ENCODE results near the gene ZFYVE9.

DNA sequence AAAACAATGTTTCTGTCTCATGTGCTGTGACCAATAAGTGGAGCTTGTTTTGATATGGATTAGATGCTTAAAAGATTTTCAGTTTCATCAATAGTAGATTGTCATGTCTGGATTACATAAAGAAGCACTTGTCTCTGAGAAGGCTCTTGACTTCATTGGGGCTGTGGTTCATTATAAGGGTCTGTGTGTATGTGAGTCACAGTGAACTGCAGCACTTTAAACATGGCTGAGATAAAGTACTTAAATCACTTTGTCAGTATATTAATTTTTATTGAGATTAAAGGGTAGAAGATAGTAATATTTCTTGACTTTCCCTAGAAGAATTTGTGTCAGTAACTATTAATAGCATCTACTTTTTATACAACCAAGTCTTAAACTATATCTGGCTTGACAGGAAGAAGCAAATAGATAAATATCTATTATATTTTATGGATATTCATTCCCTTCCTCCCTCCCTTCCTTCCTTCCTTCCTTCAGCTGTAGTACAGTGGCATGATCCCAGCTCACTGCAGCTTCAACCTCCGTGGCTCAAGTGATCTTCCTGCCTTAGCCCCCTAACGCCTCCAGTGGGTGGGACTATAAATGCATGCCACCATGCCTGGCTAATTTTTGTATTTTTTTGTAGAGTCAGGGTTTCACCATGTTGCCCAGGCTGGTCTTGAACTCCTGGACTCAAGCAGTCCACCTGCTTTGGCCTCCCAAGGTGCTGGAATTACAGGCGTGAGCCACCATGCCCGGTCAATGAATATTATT lies 48.8 kb downstream of the ZFYVE9 start:
- TF ChIP-seq, protein P1, sequence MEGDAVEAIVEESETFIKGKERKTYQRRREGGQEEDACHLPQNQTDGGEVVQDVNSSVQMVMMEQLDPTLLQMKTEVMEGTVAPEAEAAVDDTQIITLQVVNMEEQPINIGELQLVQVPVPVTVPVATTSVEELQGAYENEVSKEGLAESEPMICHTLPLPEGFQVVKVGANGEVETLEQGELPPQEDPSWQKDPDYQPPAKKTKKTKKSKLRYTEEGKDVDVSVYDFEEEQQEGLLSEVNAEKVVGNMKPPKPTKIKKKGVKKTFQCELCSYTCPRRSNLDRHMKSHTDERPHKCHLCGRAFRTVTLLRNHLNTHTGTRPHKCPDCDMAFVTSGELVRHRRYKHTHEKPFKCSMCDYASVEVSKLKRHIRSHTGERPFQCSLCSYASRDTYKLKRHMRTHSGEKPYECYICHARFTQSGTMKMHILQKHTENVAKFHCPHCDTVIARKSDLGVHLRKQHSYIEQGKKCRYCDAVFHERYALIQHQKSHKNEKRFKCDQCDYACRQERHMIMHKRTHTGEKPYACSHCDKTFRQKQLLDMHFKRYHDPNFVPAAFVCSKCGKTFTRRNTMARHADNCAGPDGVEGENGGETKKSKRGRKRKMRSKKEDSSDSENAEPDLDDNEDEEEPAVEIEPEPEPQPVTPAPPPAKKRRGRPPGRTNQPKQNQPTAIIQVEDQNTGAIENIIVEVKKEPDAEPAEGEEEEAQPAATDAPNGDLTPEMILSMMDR (conservative IDR thresholded peaks at IDR 0.05; ENCODE audit: low read depth, low read length) = no peak
- TF ChIP-seq, protein P2, sequence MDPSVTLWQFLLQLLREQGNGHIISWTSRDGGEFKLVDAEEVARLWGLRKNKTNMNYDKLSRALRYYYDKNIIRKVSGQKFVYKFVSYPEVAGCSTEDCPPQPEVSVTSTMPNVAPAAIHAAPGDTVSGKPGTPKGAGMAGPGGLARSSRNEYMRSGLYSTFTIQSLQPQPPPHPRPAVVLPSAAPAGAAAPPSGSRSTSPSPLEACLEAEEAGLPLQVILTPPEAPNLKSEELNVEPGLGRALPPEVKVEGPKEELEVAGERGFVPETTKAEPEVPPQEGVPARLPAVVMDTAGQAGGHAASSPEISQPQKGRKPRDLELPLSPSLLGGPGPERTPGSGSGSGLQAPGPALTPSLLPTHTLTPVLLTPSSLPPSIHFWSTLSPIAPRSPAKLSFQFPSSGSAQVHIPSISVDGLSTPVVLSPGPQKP (IDR thresholded peaks at IDR 0.05; ENCODE audit: borderline replicate concordance, low read depth, low read length) = no peak
- TF ChIP-seq SMC3 (IDR thresholded peaks at IDR 0.05; ENCODE audit: low read depth, low read length) (no peak), RAD21 (IDR thresholded peaks at IDR 0.05; ENCODE audit: low read length) (no peak), POLR2A (IDR thresholded peaks at IDR 0.05; ENCODE audit: low read depth, low read length) (no peak), RCOR1 (IDR thresholded peaks at IDR 0.05; ENCODE audit: insufficient replicate concordance, low read length) (no peak)

All from IMR-90 (cell line).